Activated T-cell treated with anti-CD3 and anti-CD28 coated beads, Interleukin-2, amount 50 U/mL, for 72 hours (primary cell): ENCODE data around the gene C1RL. TPM values are rescaled to one million over a fixed set of nuclear protein-coding genes. Genes with fewer than 3 reads are reported as not detected.

ENCODE experiments used
- ATAC-seq, 2 donors: fragments of 150-1000 bp; cut with Tn5 transposase; replicated peaks in 1 of 2; 2 replicates each; pipeline ENCODE4 v1.10.0; 2021; ENCODE audit warnings: moderate library complexity in 2 of 2, mild to moderate bottlenecking in 1 of 2
- DNase-seq, 2 donors: peaks; one replicate each; pipeline ENCODE4 v3.0.0; 2021 to 2022; ENCODE audit warnings: mixed read lengths in 1 of 2
- H3K27ac Mint-ChIP-seq: one replicate; pipeline ENCODE4 v1.8.0; 2022; ENCODE audit warnings: mild to moderate bottlenecking, moderate library complexity, mixed read lengths
- H3K27me3 Mint-ChIP-seq: one replicate; pipeline ENCODE4 v1.8.0; 2022; ENCODE audit warnings: low read depth, mixed read lengths
- H3K36me3 Mint-ChIP-seq, 2 donors: one replicate each; pipeline ENCODE4 v1.8.0; 2022; ENCODE audit warnings: mixed read lengths in 2 of 2, mild to moderate bottlenecking in 1 of 2; ENCODE audit not compliant: insufficient read depth in 2 of 2
- H3K4me1 Mint-ChIP-seq: one replicate; pipeline ENCODE4 v1.8.0; 2022; ENCODE audit warnings: low read depth, mixed read lengths
- H3K4me3 Mint-ChIP-seq, 2 donors: one replicate each; pipeline ENCODE4 v1.8.0; 2022; ENCODE audit warnings: mild to moderate bottlenecking in 2 of 2, mixed read lengths in 2 of 2, moderate library complexity in 2 of 2
- H3K9me3 Mint-ChIP-seq, 2 donors: one replicate each; pipeline ENCODE4 v1.8.0; 2022; ENCODE audit warnings: mixed read lengths in 2 of 2
- total RNA-seq, 2 donors: library from RNA; stranded (reverse); gene quantifications; one replicate each; pipeline ENCODE4 v1.2.3, GENCODE V29; 2022

Gene C1RL
- total RNA-seq, 2 donors from 2014 or later, result 22.6 to 27.4 TPM

GRCh38 chr12:7072035-7072434 is 37.0 kb downstream of the C1RL start:
- DNase-seq, result no peak
- Mint-ChIP-seq H3K27ac (no peak overlapping the region), H3K27me3 (no peaks in the 10 kb centered on the region), H3K36me3 (no peaks in the 10 kb centered on the region), H3K4me3 (no peak overlapping the region), H3K9me3 (no peaks in the 10 kb centered on the region), H3K4me1 (no peaks in the 10 kb centered on the region)
- ATAC-seq, result no peak

- Mint-ChIP-seq H3K36me3 (no peaks in the 10 kb centered on the region), H3K4me3 (no peak overlapping the region), H3K27ac (no peak overlapping the region), H3K9me3 (no peaks in the 10 kb centered on the region), H3K4me1 (no peaks in the 10 kb centered on the region), H3K27me3 (no peaks in the 10 kb centered on the region)
- ATAC-seq, result no peak
- no peak for DNase-seq
Measured at GRCh38 chr12:7069386-7069785, 39.6 kb downstream of the C1RL start.

- no peak for ATAC-seq
- no peaks in the 10 kb centered on the region for H3K9me3 Mint-ChIP-seq
- no peak overlapping the region for H3K27ac Mint-ChIP-seq
- H3K36me3 Mint-ChIP-seq, result no peaks in the 10 kb centered on the region
- H3K4me3 Mint-ChIP-seq, result no peak overlapping the region
- no peak for DNase-seq
- H3K4me1 Mint-ChIP-seq, result no peaks in the 10 kb centered on the region
- H3K27me3 Mint-ChIP-seq, result no peaks in the 10 kb centered on the region
Measured at GRCh38 chr12:7068994-7069346, 40.0 kb downstream of the C1RL start.

- no peaks in the 10 kb centered on the region for H3K27me3 Mint-ChIP-seq
- H3K4me3 Mint-ChIP-seq, result no peak overlapping the region
- no peaks in the 10 kb centered on the region for H3K36me3 Mint-ChIP-seq
- ATAC-seq, result no peak
- no peaks in the 10 kb centered on the region for H3K4me1 Mint-ChIP-seq
- no peak overlapping the region for H3K27ac Mint-ChIP-seq
- DNase-seq, result no peak
- no peaks in the 10 kb centered on the region for H3K9me3 Mint-ChIP-seq
Measured at GRCh38 chr12:7068240-7068993, 40.6 kb downstream of the C1RL start.

- Mint-ChIP-seq H3K4me1 (no peaks in the 10 kb centered on the region), H3K27ac (no peak overlapping the region), H3K36me3 (no peaks in the 10 kb centered on the region), H3K9me3 (no peaks in the 10 kb centered on the region), H3K4me3 (no peak overlapping the region), H3K27me3 (no peaks in the 10 kb centered on the region)
- DNase-seq (no peak), ATAC-seq (no peak)
Measured at GRCh38 chr12:7067096-7067495, 41.9 kb downstream of the C1RL start.

- no peak for ATAC-seq
- no peaks in the 10 kb centered on the region for H3K9me3 Mint-ChIP-seq
- no peak overlapping the region for H3K4me3 Mint-ChIP-seq
- H3K27ac Mint-ChIP-seq, result no peak overlapping the region
- DNase-seq, result no peak
- no peaks in the 10 kb centered on the region for H3K4me1 Mint-ChIP-seq
- no peaks in the 10 kb centered on the region for H3K27me3 Mint-ChIP-seq
- no peaks in the 10 kb centered on the region for H3K36me3 Mint-ChIP-seq
Measured at GRCh38 chr12:7066596-7066995, 42.4 kb downstream of the C1RL start.

- H3K4me1 Mint-ChIP-seq, result no peaks in the 10 kb centered on the region
- DNase-seq (no peak), ATAC-seq (no peak)
- H3K4me3 Mint-ChIP-seq, result no peak overlapping the region
- peaks cover 5% of the 10 kb centered on the region for H3K27me3 Mint-ChIP-seq
- H3K9me3 Mint-ChIP-seq, result no peaks in the 10 kb centered on the region
- no peak overlapping the region for H3K27ac Mint-ChIP-seq
- no peaks in the 10 kb centered on the region for H3K36me3 Mint-ChIP-seq
Measured at GRCh38 chr12:7065073-7065623, 43.9 kb downstream of the C1RL start.

GRCh38 chr12:7064516-7064915 is 44.5 kb downstream of the C1RL start:
- H3K27me3 Mint-ChIP-seq, result peaks cover 5% of the 10 kb centered on the region
- H3K27ac Mint-ChIP-seq, result no peak overlapping the region
- H3K36me3 Mint-ChIP-seq, result no peaks in the 10 kb centered on the region
- DNase-seq (no peak), ATAC-seq (no peak)
- H3K9me3 Mint-ChIP-seq, result no peaks in the 10 kb centered on the region
- no peaks in the 10 kb centered on the region for H3K4me1 Mint-ChIP-seq
- no peak overlapping the region for H3K4me3 Mint-ChIP-seq

GRCh38 chr12:7061596-7061995 is 47.4 kb downstream of the C1RL start:
- no peaks in the 10 kb centered on the region for H3K36me3 Mint-ChIP-seq
- H3K9me3 Mint-ChIP-seq, result no peaks in the 10 kb centered on the region
- peaks cover 11% of the 10 kb centered on the region for H3K27me3 Mint-ChIP-seq
- no peak overlapping the region for H3K4me3 Mint-ChIP-seq
- no peak overlapping the region for H3K27ac Mint-ChIP-seq
- ATAC-seq (no peak), DNase-seq (no peak)
- no peaks in the 10 kb centered on the region for H3K4me1 Mint-ChIP-seq

- Mint-ChIP-seq H3K36me3 (no peaks in the 10 kb centered on the region), H3K27me3 (peaks cover 11% of the 10 kb centered on the region), H3K27ac (no peak overlapping the region), H3K4me3 (no peak overlapping the region), H3K9me3 (no peaks in the 10 kb centered on the region), H3K4me1 (no peaks in the 10 kb centered on the region)
- DNase-seq, result no peak
- ATAC-seq, result no peak
Measured at GRCh38 chr12:7061138-7061537, 47.9 kb downstream of the C1RL start.

GRCh38 chr12:7060353-7060954 is 48.6 kb downstream of the C1RL start, which contains the start of gene C1S:
C1S (plus strand) TSS chr12:7060718; CDS start chr12:7061913, 1,195 bp downstream.
- H3K27me3 Mint-ChIP-seq, result peaks cover 11% of the 10 kb centered on the region
- no peak within 1 kb of the TSS for H3K4me3 Mint-ChIP-seq
- no peaks in the 10 kb centered on the region for H3K36me3 Mint-ChIP-seq
- no peaks in the 10 kb centered on the region for H3K4me1 Mint-ChIP-seq
- no peak for DNase-seq
- ATAC-seq, result no peak
- H3K9me3 Mint-ChIP-seq, result no peaks in the 10 kb centered on the region
- no peak within 1 kb of the TSS for H3K27ac Mint-ChIP-seq

- Mint-ChIP-seq H3K36me3 (no peaks in the 10 kb centered on the region), H3K27me3 (peaks cover 11% of the 10 kb centered on the region), H3K9me3 (no peaks in the 10 kb centered on the region), H3K4me3 (no peak overlapping the region), H3K27ac (no peak overlapping the region), H3K4me1 (no peaks in the 10 kb centered on the region)
- ATAC-seq (no peak), DNase-seq (no peak)
Measured at GRCh38 chr12:7059780-7060179, 49.2 kb downstream of the C1RL start.

GRCh38 chr12:7058850-7059395 is 50.1 kb downstream of the C1RL start:
- H3K27ac Mint-ChIP-seq, result no peak overlapping the region
- H3K36me3 Mint-ChIP-seq, result no peaks in the 10 kb centered on the region
- no peak overlapping the region for H3K4me3 Mint-ChIP-seq
- H3K27me3 Mint-ChIP-seq, result peaks cover 11% of the 10 kb centered on the region
- H3K9me3 Mint-ChIP-seq, result no peaks in the 10 kb centered on the region
- no peaks in the 10 kb centered on the region for H3K4me1 Mint-ChIP-seq
- DNase-seq (no peak), ATAC-seq (no peak)
